NCI-H1694 treated with DMSO at 0.1 percent for 48 hours (cell line): ENCODE results near the gene SECISBP2.

ENCODE experiments used
- DNase-seq: peaks from one replicate; lab custom pipeline; 2025; lab: John Stamatoyannopoulos, UW

SECISBP2 gene

DNA sequence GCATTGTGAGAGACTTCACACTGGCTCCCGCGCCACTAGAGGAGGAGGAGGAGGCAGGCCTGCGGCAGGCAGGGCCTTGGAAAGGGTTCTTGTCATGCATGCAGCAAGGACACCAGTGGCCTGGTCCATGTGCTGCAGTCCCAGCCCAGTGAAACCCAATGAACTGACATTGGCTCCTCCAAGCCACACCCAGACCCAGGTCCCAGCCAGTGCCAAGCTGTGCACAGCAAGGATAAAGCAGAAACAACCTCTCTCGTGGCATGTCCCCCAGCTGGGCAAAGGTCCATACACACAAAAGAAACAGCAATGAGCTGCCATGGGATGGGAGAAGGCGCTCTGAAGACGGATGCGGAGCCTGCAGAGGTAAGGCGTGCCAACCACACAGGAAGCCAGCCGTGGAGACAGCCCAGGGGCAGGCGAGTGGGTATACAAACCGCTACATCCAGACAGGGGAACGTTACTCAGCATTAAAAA is 90.4 kb downstream of the SECISBP2 start:
- DNase-seq, result no peak
